PC-9 (cell line): ENCODE data around the gene EIF5B.

Source experiments
- CTCF ChIP-seq: fragments of 200-600 bp; sonication (generic); conservative IDR thresholded peaks from 2 replicates; pipeline ENCODE4 v1.6.1; 2017; ENCODE audit warnings: mixed run types, antibody characterized with exemption, mild to moderate bottlenecking, moderate library complexity
- EZH2 ChIP-seq: fragments of 200-600 bp; sonication (generic); IDR thresholded peaks from 2 replicates; pipeline ENCODE4 v1.8.0; 2017; ENCODE audit warnings: antibody characterized with exemption, low read depth

- TF ChIP-seq CTCF (no peak), EZH2 (no peak)
Observed at GRCh38 chr2:99389371-99389770, 52.2 kb downstream of the EIF5B start.
